ENCODE data around the gene GNE. TPM values are rescaled to one million over a fixed set of nuclear protein-coding genes. Genes with fewer than 3 reads are reported as not detected.

The GNE gene
- total RNA-seq, 1 experiment from 2014 or later, result 20.6 TPM

DNA sequence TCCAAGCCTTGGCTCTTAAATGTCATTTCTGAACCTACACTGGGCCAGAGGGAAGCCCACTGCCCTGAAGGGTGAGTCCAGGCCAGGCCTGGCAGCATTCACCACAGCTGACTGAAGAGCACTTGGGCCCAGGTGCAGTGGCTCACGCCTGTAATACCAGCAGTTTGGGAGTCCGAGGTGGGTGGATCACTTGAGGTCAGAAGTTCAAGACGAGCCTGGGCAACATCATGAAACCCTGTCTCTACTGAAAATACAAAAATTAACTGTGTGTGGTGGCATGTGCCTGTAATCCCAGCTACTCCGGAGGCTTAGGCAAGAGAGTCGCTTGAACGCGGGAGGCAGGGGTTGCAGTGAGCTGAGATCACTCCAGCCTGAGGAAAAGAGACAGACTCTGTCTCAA, 84.0 kb downstream of the GNE start:
- BruUV-seq (replicated peaks), result no TSS peak

DNA sequence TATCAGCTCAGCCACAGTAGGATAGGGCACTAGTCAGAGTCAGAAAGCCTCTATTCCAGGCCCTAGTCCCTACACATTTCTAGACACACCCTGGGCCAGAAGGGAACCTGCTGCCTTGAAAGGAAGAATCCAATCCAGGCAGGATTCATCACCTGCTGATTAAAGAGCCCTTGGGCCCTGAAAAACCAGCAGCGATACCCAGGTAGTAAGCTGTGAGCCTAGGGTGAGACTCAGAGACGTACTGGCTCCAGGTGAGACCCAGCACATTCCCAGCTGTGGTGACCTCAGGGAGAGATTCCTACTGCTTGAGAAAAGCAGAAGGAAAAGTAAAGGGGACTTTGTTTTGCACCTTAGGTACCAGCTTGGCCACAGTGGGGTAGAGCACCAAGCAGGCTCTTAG, 84.4 kb downstream of the GNE start:
- TF ChIP-seq CTCF (conservative IDR thresholded peaks at IDR 0.05; ENCODE audit: low read depth, low read length), result no peak
- TF ChIP-seq EZH2 (IDR thresholded peaks at IDR 0.05; ENCODE audit: borderline replicate concordance, low read depth, low read length, poor library complexity, severe bottlenecking), result no peak
- POLR2A ChIA-PET (ENCODE audit: low non-redundant PET), result interaction anchor here (0.5 kb wide), 1 partner anchor 189 kb away, joined by 5 read pairs; no protein-coding TSS in a partner anchor
- intact Hi-C loops (cut with micrococcal nuclease; ENCODE audit: unreplicated experiment), result no loop called here
- CTCF ChIA-PET, result interaction anchor here (0.7 kb wide), 1 partner anchor 155 kb away, joined by 8 read pairs; no protein-coding TSS in a partner anchor
- Histone ChIP-seq H3K4me1 (ENCODE audit: insufficient read depth, low read length, poor library complexity, severe bottlenecking) (no peaks in the 10 kb centered on the region), H3K36me3 (ENCODE audit: insufficient read depth, low read length, poor library complexity, severe bottlenecking) (no peaks in the 10 kb centered on the region), H3K27ac (ENCODE audit: low read depth, low read length, poor library complexity, severe bottlenecking) (no peak overlapping the region), H3K9me3 (ENCODE audit: low read depth, low read length, poor library complexity, severe bottlenecking) (no peaks in the 10 kb centered on the region), H3K27me3 (replicated peaks; ENCODE audit: insufficient read depth, low read depth, low read length, poor library complexity) (no peaks in the 10 kb centered on the region), H3K4me3 (ENCODE audit: low read depth, low read length, poor library complexity, severe bottlenecking) (no peak overlapping the region)
- no TSS peak for BruUV-seq (replicated peaks)
- DNase-seq (ENCODE audit: low spot score), result no peak

More for the DNA sequence above, 84.0 kb downstream of the GNE start:
- CTCF ChIA-PET, result no interaction called here
- Histone ChIP-seq H3K27me3 (replicated peaks; ENCODE audit: insufficient read depth, low read depth, low read length, poor library complexity) (no peaks in the 10 kb centered on the region), H3K4me3 (ENCODE audit: low read depth, low read length, poor library complexity, severe bottlenecking) (no peak overlapping the region), H3K4me1 (ENCODE audit: insufficient read depth, low read length, poor library complexity, severe bottlenecking) (no peaks in the 10 kb centered on the region), H3K27ac (ENCODE audit: low read depth, low read length, poor library complexity, severe bottlenecking) (no peak overlapping the region), H3K9me3 (ENCODE audit: low read depth, low read length, poor library complexity, severe bottlenecking) (no peaks in the 10 kb centered on the region), H3K36me3 (ENCODE audit: insufficient read depth, low read length, poor library complexity, severe bottlenecking) (no peaks in the 10 kb centered on the region)
- POLR2A ChIA-PET (ENCODE audit: low non-redundant PET), result interaction anchor here (0.5 kb wide), 1 partner anchor 189 kb away, joined by 5 read pairs; no protein-coding TSS in a partner anchor
- TF ChIP-seq CTCF (conservative IDR thresholded peaks at IDR 0.05; ENCODE audit: low read depth, low read length) (no peak), EZH2 (IDR thresholded peaks at IDR 0.05; ENCODE audit: borderline replicate concordance, low read depth, low read length, poor library complexity, severe bottlenecking) (no peak)
- intact Hi-C loops (cut with micrococcal nuclease; ENCODE audit: unreplicated experiment), result no loop called here
- no peak for DNase-seq (ENCODE audit: low spot score)

GRCh38 chr9:36170531-36170930, 87.7 kb downstream of the GNE start:
- no peak for DNase-seq (ENCODE audit: low spot score)
- Histone ChIP-seq H3K4me3 (ENCODE audit: low read depth, low read length, poor library complexity, severe bottlenecking) (no peak overlapping the region), H3K9me3 (ENCODE audit: low read depth, low read length, poor library complexity, severe bottlenecking) (no peaks in the 10 kb centered on the region), H3K36me3 (ENCODE audit: insufficient read depth, low read length, poor library complexity, severe bottlenecking) (no peaks in the 10 kb centered on the region), H3K27ac (ENCODE audit: low read depth, low read length, poor library complexity, severe bottlenecking) (no peak overlapping the region), H3K4me1 (ENCODE audit: insufficient read depth, low read length, poor library complexity, severe bottlenecking) (no peaks in the 10 kb centered on the region), H3K27me3 (replicated peaks; ENCODE audit: insufficient read depth, low read depth, low read length, poor library complexity) (no peaks in the 10 kb centered on the region)
- BruUV-seq (replicated peaks), result no TSS peak
- ChIA-PET CTCF (no interaction called here), POLR2A (ENCODE audit: low non-redundant PET) (no interaction called here)
- intact Hi-C loops (cut with micrococcal nuclease; ENCODE audit: unreplicated experiment), result no loop called here
- TF ChIP-seq CTCF (conservative IDR thresholded peaks at IDR 0.05; ENCODE audit: low read depth, low read length) (no peak), EZH2 (IDR thresholded peaks at IDR 0.05; ENCODE audit: borderline replicate concordance, low read depth, low read length, poor library complexity, severe bottlenecking) (no peak)

Data from A673 (cell line).